Ramos (cell line): Measurements from ENCODE around the gene IFITM10.
"Not testable (repeated sequence)": the region's sequence is repeated elsewhere in the genome, so short reads cannot be mapped to it uniquely, and the experiment has no call there.

Source experiments
- in situ Hi-C: fragments of 300-500 bp; cut with MboI; formaldehyde crosslinking; loops from one replicate; pipeline ENCODE4 v1.14.3; 2022; ENCODE audit warnings: low sequenced_read_pairs; ENCODE audit not compliant: unreplicated experiment

Gene IFITM10

GRCh38 chr11:1695548-1696108 is 54.8 kb downstream of the IFITM10 start:
- in situ Hi-C loops = loop anchor here (10.0 kb wide), 2 partner anchors 109 to 459 kb away; no protein-coding TSS in a partner anchor

- in situ Hi-C loops = loop anchor here (10.0 kb wide), 2 partner anchors 110 to 460 kb away; no protein-coding TSS in a partner anchor
Measured at GRCh38 chr11:1694846-1695547, 55.4 kb downstream of the IFITM10 start.

- in situ Hi-C loops = loop anchor here (10.0 kb wide), 2 partner anchors 111 to 461 kb away; no protein-coding TSS in a partner anchor
Measured at GRCh38 chr11:1694064-1694845, 56.1 kb downstream of the IFITM10 start.

- in situ Hi-C loops = loop anchor here (10.0 kb wide), 2 partner anchors 111 to 461 kb away; no protein-coding TSS in a partner anchor
Measured at GRCh38 chr11:1693327-1694063, 56.9 kb downstream of the IFITM10 start.

- in situ Hi-C loops = loop anchor here (10.0 kb wide), 2 partner anchors 112 to 462 kb away; no protein-coding TSS in a partner anchor
Measured at GRCh38 chr11:1692708-1693326, 57.6 kb downstream of the IFITM10 start.

- in situ Hi-C loops = loop anchor here (10.0 kb wide), 2 partner anchors 113 to 463 kb away; no protein-coding TSS in a partner anchor
Measured at GRCh38 chr11:1691878-1692707, 58.3 kb downstream of the IFITM10 start.

- in situ Hi-C loops = loop anchor here (10.0 kb wide), 2 partner anchors 114 to 464 kb away; no protein-coding TSS in a partner anchor
Measured at GRCh38 chr11:1691026-1691877, 59.1 kb downstream of the IFITM10 start.

GRCh38 chr11:1690167-1691025 is 60.0 kb downstream of the IFITM10 start:
- in situ Hi-C loops = loop anchor here (10.0 kb wide), 2 partner anchors 114 to 464 kb away; no protein-coding TSS in a partner anchor

GRCh38 chr11:1689250-1690166 is 60.9 kb downstream of the IFITM10 start:
- in situ Hi-C loops = loop anchor here (10.0 kb wide), 2 partner anchors 115 to 465 kb away; no protein-coding TSS in a partner anchor

GRCh38 chr11:1688336-1688947 is 62.0 kb downstream of the IFITM10 start:
- in situ Hi-C loops = not testable (repeated sequence)

GRCh38 chr11:1686220-1686619 is 64.2 kb downstream of the IFITM10 start:
- in situ Hi-C loops = not testable (repeated sequence)

- in situ Hi-C loops = not testable (repeated sequence)
Measured at GRCh38 chr11:1684886-1685874, 65.2 kb downstream of the IFITM10 start.

- in situ Hi-C loops = not testable (repeated sequence)
Measured at GRCh38 chr11:1683904-1684572, 66.4 kb downstream of the IFITM10 start.

GRCh38 chr11:1683216-1683615 is 67.2 kb downstream of the IFITM10 start:
- in situ Hi-C loops = not testable (repeated sequence)
